Vagina (tissue), 2 donors: ENCODE measurements around the gene UBP1. TPM values are rescaled to one million over a fixed set of nuclear protein-coding genes. Genes with fewer than 3 reads are reported as not detected.
"Not testable (repeated sequence)": the region's sequence is repeated elsewhere in the genome, so short reads cannot be mapped to it uniquely, and the experiment has no call there.

Experiments used
- DNase-seq, 2 donors: peaks; one replicate each; pipeline ENCODE4 v3.0.0-alpha.2; 2017; ENCODE audit errors: extremely low spot score in 2 of 2
- H3K27ac ChIP-seq: fragments of 200-600 bp; sonication (generic); one replicate; pipeline ENCODE4 v1.5.1; 2019
- H3K27me3 ChIP-seq: fragments of 200-600 bp; sonication (generic); one replicate; pipeline ENCODE4 v1.5.1; 2019
- H3K36me3 ChIP-seq, 2 donors: fragments of 200-600 bp; sonication (generic); one replicate each; pipeline ENCODE4 v1.5.1; 2017 to 2019
- H3K4me1 ChIP-seq: fragments of 200-600 bp; sonication (generic); one replicate; pipeline ENCODE4 v1.5.1; 2019
- H3K4me3 ChIP-seq, 2 donors: fragments of 200-600 bp; sonication (generic); 1 replicate in 1 of 2; 2 replicates in 1 of 2; pipeline ENCODE4 v1.5.1; 2016 to 2019
- H3K9me3 ChIP-seq: fragments of 200-600 bp; sonication (generic); one replicate; pipeline ENCODE4 v1.5.1; 2019
- POLR2A ChIP-seq, 2 donors: fragments of 450-650 bp; IDR thresholded peaks; one replicate each; pipeline ENCODE4 v1.6.1; 2017; ENCODE audit warnings: antibody characterized with exemption in 2 of 2, mild to moderate bottlenecking in 2 of 2, moderate library complexity in 2 of 2
- POLR2AphosphoS5 ChIP-seq, 2 donors: sonication (generic); formaldehyde crosslinking; IDR thresholded peaks; one replicate each; pipeline ENCODE4 v1.9.0; 2017; ENCODE audit warnings: antibody characterized with exemption in 2 of 2, mild to moderate bottlenecking in 2 of 2, low read depth in 1 of 2; ENCODE audit not compliant: insufficient read depth in 1 of 2
- intact Hi-C: fragments of 100-400 bp; cut with DNase I; formaldehyde crosslinking; loops from one replicate; pipeline ENCODE4 v1.15.1; 2023
- total RNA-seq: library from RNA; depleted of rRNA; stranded (reverse); fragments of >200 nt; gene quantifications from one replicate; pipeline ENCODE4 v1.2.3, GENCODE V29; 2016
- TF ChIP-seq, protein P1 (sequence below), 3 experiments: fragments of 450-650 bp in 2 of 3; fragments of 200-600 bp in 1 of 3; sonication (generic) in 1 of 3; IDR thresholded peaks; one replicate each; pipeline ENCODE4 v1.5.1; 2017 to 2019; ENCODE audit warnings: antibody characterized with exemption in 3 of 3, mild to moderate bottlenecking in 2 of 3, moderate library complexity in 2 of 3

UBP1 gene
- total RNA-seq, 1 donor from 2014 or later: 52.1 TPM

GRCh38 chr3:33437556-33438283 lies 2.5 kb downstream of the UBP1 start:
- no peak for DNase-seq
- H3K4me1 ChIP-seq: peaks cover 66% of the 10 kb centered on the region
- no peaks in the 10 kb centered on the region for H3K9me3 ChIP-seq
- peak overlapping the region; percentile 79 to 91 for H3K4me3 ChIP-seq
- H3K27me3 ChIP-seq: no peaks in the 10 kb centered on the region
- no peak for TF ChIP-seq POLR2AphosphoS5 (IDR thresholded peaks at IDR 0.05; ENCODE audit: insufficient read depth in 1 of 2, low read depth in 1 of 2)
- TF ChIP-seq, protein P1, sequence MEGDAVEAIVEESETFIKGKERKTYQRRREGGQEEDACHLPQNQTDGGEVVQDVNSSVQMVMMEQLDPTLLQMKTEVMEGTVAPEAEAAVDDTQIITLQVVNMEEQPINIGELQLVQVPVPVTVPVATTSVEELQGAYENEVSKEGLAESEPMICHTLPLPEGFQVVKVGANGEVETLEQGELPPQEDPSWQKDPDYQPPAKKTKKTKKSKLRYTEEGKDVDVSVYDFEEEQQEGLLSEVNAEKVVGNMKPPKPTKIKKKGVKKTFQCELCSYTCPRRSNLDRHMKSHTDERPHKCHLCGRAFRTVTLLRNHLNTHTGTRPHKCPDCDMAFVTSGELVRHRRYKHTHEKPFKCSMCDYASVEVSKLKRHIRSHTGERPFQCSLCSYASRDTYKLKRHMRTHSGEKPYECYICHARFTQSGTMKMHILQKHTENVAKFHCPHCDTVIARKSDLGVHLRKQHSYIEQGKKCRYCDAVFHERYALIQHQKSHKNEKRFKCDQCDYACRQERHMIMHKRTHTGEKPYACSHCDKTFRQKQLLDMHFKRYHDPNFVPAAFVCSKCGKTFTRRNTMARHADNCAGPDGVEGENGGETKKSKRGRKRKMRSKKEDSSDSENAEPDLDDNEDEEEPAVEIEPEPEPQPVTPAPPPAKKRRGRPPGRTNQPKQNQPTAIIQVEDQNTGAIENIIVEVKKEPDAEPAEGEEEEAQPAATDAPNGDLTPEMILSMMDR (IDR thresholded peaks at IDR 0.05): no peak
- no peak for TF ChIP-seq POLR2A (IDR thresholded peaks at IDR 0.05)
- intact Hi-C loops: no loop called here
- no peaks in the 10 kb centered on the region for H3K36me3 ChIP-seq
- H3K27ac ChIP-seq: no peak overlapping the region

- TF ChIP-seq, protein P1 (IDR thresholded peaks at IDR 0.05): no peak
- TF ChIP-seq POLR2AphosphoS5 (IDR thresholded peaks at IDR 0.05; ENCODE audit: insufficient read depth in 1 of 2, low read depth in 1 of 2) (no peak), POLR2A (IDR thresholded peaks at IDR 0.05) (no peak)
- intact Hi-C loops: no loop called here
- H3K27ac ChIP-seq: no peak overlapping the region
- no peaks in the 10 kb centered on the region for H3K36me3 ChIP-seq
- no peaks in the 10 kb centered on the region for H3K27me3 ChIP-seq
- H3K4me3 ChIP-seq: no peak overlapping the region
- no peaks in the 10 kb centered on the region for H3K9me3 ChIP-seq
- no peak for DNase-seq
- peaks cover 84% of the 10 kb centered on the region for H3K4me1 ChIP-seq
Measured at GRCh38 chr3:33433843-33434242, 6.4 kb downstream of the UBP1 start.

GRCh38 chr3:33430571-33430970 lies 9.6 kb downstream of the UBP1 start:
- intact Hi-C loops: no loop called here
- H3K4me3 ChIP-seq: no peak overlapping the region
- H3K27ac ChIP-seq: no peak overlapping the region
- DNase-seq: no peak
- H3K4me1 ChIP-seq: peaks cover 62% of the 10 kb centered on the region
- H3K27me3 ChIP-seq: no peaks in the 10 kb centered on the region
- H3K36me3 ChIP-seq: no peaks in the 10 kb centered on the region
- no peaks in the 10 kb centered on the region for H3K9me3 ChIP-seq
- TF ChIP-seq POLR2A (IDR thresholded peaks at IDR 0.05) (no peak), POLR2AphosphoS5 (IDR thresholded peaks at IDR 0.05; ENCODE audit: insufficient read depth in 1 of 2, low read depth in 1 of 2) (no peak)
- TF ChIP-seq, protein P1 (IDR thresholded peaks at IDR 0.05): no peak

GRCh38 chr3:33430061-33430460 lies 10.1 kb downstream of the UBP1 start:
- intact Hi-C loops: no loop called here
- Histone ChIP-seq H3K9me3 (no peaks in the 10 kb centered on the region), H3K27me3 (no peaks in the 10 kb centered on the region), H3K27ac (no peak overlapping the region), H3K4me3 (no peak overlapping the region), H3K36me3 (no peaks in the 10 kb centered on the region), H3K4me1 (peaks cover 61% of the 10 kb centered on the region)
- TF ChIP-seq, protein P1 (IDR thresholded peaks at IDR 0.05): no peak
- TF ChIP-seq POLR2AphosphoS5 (IDR thresholded peaks at IDR 0.05; ENCODE audit: insufficient read depth in 1 of 2, low read depth in 1 of 2): no peak
- no peak for DNase-seq

DNA sequence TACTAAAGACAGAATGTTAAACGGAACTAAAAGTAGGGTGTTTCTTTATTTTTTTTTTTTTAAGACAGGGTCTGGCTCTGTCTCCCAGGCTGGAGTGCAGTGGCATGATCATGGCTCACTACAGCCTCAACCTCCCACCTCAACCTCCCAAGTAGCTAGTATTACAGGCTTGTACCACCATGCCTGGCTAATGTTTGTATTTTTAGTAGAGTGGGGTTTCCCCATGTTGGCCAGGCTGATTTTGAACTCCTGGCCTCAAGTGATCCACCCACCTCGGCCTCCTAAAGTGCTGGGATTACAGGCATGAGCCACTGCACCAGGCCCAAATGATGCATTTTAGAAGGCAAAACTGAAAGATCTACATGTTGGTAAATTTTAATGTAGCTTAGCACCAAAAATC lies 10.9 kb downstream of the UBP1 start:
- intact Hi-C loops, H3K9me3 ChIP-seq, H3K4me3 ChIP-seq, DNase-seq, H3K27ac ChIP-seq, H3K27me3 ChIP-seq, H3K36me3 ChIP-seq: not testable (repeated sequence)
- peaks cover 55% of the 10 kb centered on the region for H3K4me1 ChIP-seq
